IMR-90 (cell line): Measurements from ENCODE around the gene MX1. TPM values are rescaled to one million over a fixed set of nuclear protein-coding genes. Genes with fewer than 3 reads are reported as not detected.

Experiments used
- ATAC-seq: fragments of 200-7000 bp; cut with Tn5 transposase; 2 replicates; pipeline ENCODE4 v1.9.1; 2020; ENCODE audit warnings: low read depth, mild to moderate bottlenecking, moderate library complexity
- BruUV-seq: library from RNA; stranded (reverse); fragments of 400-500 nt; replicated peaks from 2 replicates; lab custom pipeline; 2021; lab: Mats Ljungman, UMichigan
- CTCF ChIA-PET: fragments of 300-600 bp; formaldehyde crosslinking; extraction: SDS; loops from one replicate; lab custom pipeline; 2021; ENCODE audit warnings: antibody characterized with exemption; lab: Yijun Ruan, JAX
- POLR2A ChIA-PET: fragments of 300-600 bp; sonication (Branson Sonifier 250); formaldehyde crosslinking; loops from one replicate; lab custom pipeline; 2022; ENCODE audit warnings: antibody characterized with exemption; ENCODE audit not compliant: unreplicated experiment; lab: Charles Lee
- DNase-seq: peaks from one replicate; pipeline ENCODE4 v3.0.0; 2013
- H2AFZ ChIP-seq: replicated peaks from 2 replicates; pipeline ENCODE3; 2013; ENCODE audit warnings: low read length, mild to moderate bottlenecking; ENCODE audit not compliant: poor library complexity
- H2AK5ac ChIP-seq: 2 replicates; pipeline ENCODE4 v1.6.1; 2013; ENCODE audit warnings: low read depth, low read length, inconsistent platforms
- H2AK9ac ChIP-seq: replicated peaks from 2 replicates; pipeline ENCODE3; 2013; ENCODE audit warnings: mild to moderate bottlenecking, low read depth, low read length, moderate library complexity; ENCODE audit not compliant: poor library complexity
- H2BK120ac ChIP-seq: 2 replicates; pipeline ENCODE4 v1.6.1; 2013; ENCODE audit warnings: low read depth, low read length, inconsistent platforms
- H2BK15ac ChIP-seq: 3 replicates; pipeline ENCODE4 v1.6.1; 2013; ENCODE audit warnings: low read depth, low read length, inconsistent platforms
- H2BK20ac ChIP-seq: 2 replicates; pipeline ENCODE4 v1.6.1; 2013; ENCODE audit warnings: low read depth, mild to moderate bottlenecking, inconsistent platforms, low read length, moderate library complexity
- H2BK5ac ChIP-seq: 2 replicates; pipeline ENCODE4 v1.6.1; 2013; ENCODE audit warnings: mild to moderate bottlenecking, low read depth, low read length, inconsistent platforms; ENCODE audit not compliant: poor library complexity, severe bottlenecking
- H3K14ac ChIP-seq: replicated peaks from 2 replicates; pipeline ENCODE4 v1.6.1; 2013; ENCODE audit warnings: low read depth, low read length, inconsistent platforms
- H3K18ac ChIP-seq: 2 replicates; pipeline ENCODE4 v1.6.1; 2013; ENCODE audit warnings: low read depth, low read length, control low read depth
- H3K23ac ChIP-seq: 2 replicates; pipeline ENCODE4 v1.6.1; 2013; ENCODE audit warnings: low read depth, low read length, inconsistent platforms
- H3K27ac ChIP-seq: 2 replicates; pipeline ENCODE4 v1.5.1; 2013; ENCODE audit warnings: mild to moderate bottlenecking, control low read depth, low read length; ENCODE audit not compliant: insufficient read depth
- H3K27me3 ChIP-seq: 2 replicates; pipeline ENCODE4 v1.6.1; 2013; ENCODE audit warnings: low read length; ENCODE audit not compliant: control insufficient read depth, insufficient read depth
- H3K36me3 ChIP-seq: 2 replicates; pipeline ENCODE4 v1.6.1; 2013; ENCODE audit warnings: low read length, mixed read lengths; ENCODE audit not compliant: control insufficient read depth, insufficient read depth
- H3K4ac ChIP-seq: 2 replicates; pipeline ENCODE4 v1.6.1; 2013; ENCODE audit warnings: low read depth, low read length, inconsistent platforms
- H3K4me1 ChIP-seq: 2 replicates; pipeline ENCODE4 v1.6.1; 2013; ENCODE audit warnings: low read length, mixed read lengths; ENCODE audit not compliant: control insufficient read depth, insufficient read depth
- H3K4me2 ChIP-seq: 2 replicates; pipeline ENCODE4 v1.6.1; 2013; ENCODE audit warnings: low read depth, mild to moderate bottlenecking, control low read depth, low read length, moderate library complexity
- H3K4me3 ChIP-seq: 2 replicates; pipeline ENCODE4 v1.5.1; 2013; ENCODE audit warnings: low read depth, mild to moderate bottlenecking, control low read depth, low read length, moderate library complexity; ENCODE audit not compliant: insufficient read depth
- H3K56ac ChIP-seq: 2 replicates; pipeline ENCODE4 v1.6.1; 2013; ENCODE audit warnings: low read length, inconsistent platforms; ENCODE audit not compliant: insufficient read depth; ENCODE audit errors: extremely low read depth
- H3K79me1 ChIP-seq, 2 experiments: 2 replicates each; pipeline ENCODE4 v1.6.1; 2013; ENCODE audit warnings: low read length in 2 of 2, inconsistent platforms in 1 of 2, low read depth in 1 of 2
- H3K9ac ChIP-seq: 2 replicates; pipeline ENCODE4 v1.6.1; 2013; ENCODE audit warnings: low read depth, low read length, control low read depth
- H3K9me1 ChIP-seq: 2 replicates; pipeline ENCODE4 v1.6.1; 2013; ENCODE audit warnings: low read length, inconsistent platforms; ENCODE audit not compliant: insufficient read depth
- H3K9me3 ChIP-seq: 2 replicates; pipeline ENCODE4 v1.6.1; 2013; ENCODE audit warnings: low read length; ENCODE audit not compliant: control insufficient read depth, insufficient read depth
- H4K20me1 ChIP-seq: 2 replicates; pipeline ENCODE4 v1.6.1; 2013; ENCODE audit warnings: low read length, inconsistent platforms; ENCODE audit not compliant: insufficient read depth
- H4K5ac ChIP-seq: 2 replicates; pipeline ENCODE4 v1.6.1; 2013; ENCODE audit warnings: mild to moderate bottlenecking, low read depth, low read length, control low read depth
- H4K8ac ChIP-seq, 2 experiments: 2 replicates each; pipeline ENCODE4 v1.6.1; 2013; ENCODE audit warnings: low read depth in 2 of 2, low read length in 2 of 2, control low read depth in 1 of 2, inconsistent platforms in 1 of 2
- H4K91ac ChIP-seq: 2 replicates; pipeline ENCODE4 v1.6.1; 2013; ENCODE audit warnings: low read depth, low read length, inconsistent platforms; ENCODE audit not compliant: insufficient read depth
- BHLHE40 ChIP-seq: fragments of 150-350 bp; IDR thresholded peaks from 2 replicates; pipeline ENCODE4 v1.6.1; 2016; ENCODE audit warnings: mild to moderate bottlenecking, low read depth, low read length
- CEBPB ChIP-seq: IDR thresholded peaks from 2 replicates; pipeline ENCODE4 v1.6.1; 2012; ENCODE audit warnings: low read depth, low read length, improper control_type of control experiment
- FOS ChIP-seq: fragments of 150-350 bp; IDR thresholded peaks from 2 replicates; pipeline ENCODE4 v1.6.1; 2016; ENCODE audit warnings: low read depth, low read length
- MAZ ChIP-seq: IDR thresholded peaks from 2 replicates; pipeline ENCODE4 v1.6.1; 2012; ENCODE audit warnings: low read depth, mild to moderate bottlenecking, low read length, improper control_type of control experiment, moderate library complexity, borderline replicate concordance
- RCOR1 ChIP-seq: IDR thresholded peaks from 2 replicates; pipeline ENCODE4 v1.6.1; 2012; ENCODE audit warnings: mild to moderate bottlenecking, low read length, improper control_type of control experiment; ENCODE audit not compliant: insufficient replicate concordance
- WGBS, 2 experiments: methylation state at CpG; one replicate each; pipeline versions ENCODE4 v1.1.5 to v1.1.7; 2013; ENCODE audit warnings: missing lambda C conversion rate in 2 of 2; ENCODE audit not compliant: insufficient read length in 1 of 2; ENCODE audit errors: extremely low coverage in 2 of 2; 5-methylcytosine and 5-hydroxymethylcytosine counted together
- dilution Hi-C: fragments of 300-500 bp; cut with HindIII; formaldehyde crosslinking; loops from one replicate; pipeline ENCODE4 v1.14.3; 2018; ENCODE audit warnings: low sequenced_read_pairs; ENCODE audit not compliant: unreplicated experiment
- in situ Hi-C: fragments of 300-500 bp; cut with MboI; formaldehyde crosslinking; loops from 3 replicates; pipeline ENCODE4 v1.14.3; 2019; ENCODE audit warnings: low sequenced_read_pairs, inconsistent platforms, mixed read lengths
- intact Hi-C: fragments of 100-400 bp; cut with micrococcal nuclease; formaldehyde crosslinking; loops from 2 replicates; pipeline ENCODE4 v1.10.0; 2022
- polyA plus RNA-seq, 3 experiments: library from polyadenylated mRNA; depleted of rRNA; stranded (reverse); fragments of >200 nt; gene quantifications; 2 replicates each; pipeline ENCODE4 v1.2.3, GENCODE V29; 2012; ENCODE audit warnings: low replicate concordance in 1 of 3
- total RNA-seq: library from RNA; depleted of rRNA; stranded (reverse); fragments of >200 nt; gene quantifications from 2 replicates; pipeline ENCODE4 v1.2.3, GENCODE V29; 2012
- TF ChIP-seq, protein P1 (sequence below): conservative IDR thresholded peaks from 2 replicates; pipeline ENCODE4 v1.5.1; 2012; ENCODE audit warnings: mild to moderate bottlenecking, low read depth, low read length, improper control_type of control experiment

MX1 gene
- total and polyA plus RNA-seq, 2 of the 4 experiments (the other 2 are of a cell fraction), result 1.0 to 2.5 TPM

DNA sequence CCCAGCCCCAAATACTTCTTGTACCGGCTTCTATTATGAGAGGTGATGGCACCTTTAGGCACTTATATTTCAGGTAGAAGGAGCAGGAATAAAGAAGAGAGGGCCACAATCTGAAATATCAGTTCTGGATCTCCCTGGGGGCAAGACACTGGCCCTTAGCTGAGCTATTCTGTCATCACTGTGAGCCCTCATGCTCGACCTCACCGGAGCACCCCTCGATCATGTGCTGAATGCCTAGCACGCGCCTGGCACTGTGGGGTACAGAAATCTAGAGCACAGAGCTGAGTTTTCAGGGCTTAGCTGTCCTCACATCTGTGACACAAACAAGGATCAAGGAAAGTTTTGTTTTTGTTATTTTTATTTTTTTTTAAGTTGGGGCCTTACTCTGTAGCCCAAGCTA is 7.6 kb upstream of the MX1 start:
- no peak for TF ChIP-seq RCOR1
- TF ChIP-seq FOS, result no peak
- no peak for TF ChIP-seq CEBPB
- TF ChIP-seq BHLHE40, result no peak
- no peak for TF ChIP-seq MAZ
- TF ChIP-seq, protein P1, sequence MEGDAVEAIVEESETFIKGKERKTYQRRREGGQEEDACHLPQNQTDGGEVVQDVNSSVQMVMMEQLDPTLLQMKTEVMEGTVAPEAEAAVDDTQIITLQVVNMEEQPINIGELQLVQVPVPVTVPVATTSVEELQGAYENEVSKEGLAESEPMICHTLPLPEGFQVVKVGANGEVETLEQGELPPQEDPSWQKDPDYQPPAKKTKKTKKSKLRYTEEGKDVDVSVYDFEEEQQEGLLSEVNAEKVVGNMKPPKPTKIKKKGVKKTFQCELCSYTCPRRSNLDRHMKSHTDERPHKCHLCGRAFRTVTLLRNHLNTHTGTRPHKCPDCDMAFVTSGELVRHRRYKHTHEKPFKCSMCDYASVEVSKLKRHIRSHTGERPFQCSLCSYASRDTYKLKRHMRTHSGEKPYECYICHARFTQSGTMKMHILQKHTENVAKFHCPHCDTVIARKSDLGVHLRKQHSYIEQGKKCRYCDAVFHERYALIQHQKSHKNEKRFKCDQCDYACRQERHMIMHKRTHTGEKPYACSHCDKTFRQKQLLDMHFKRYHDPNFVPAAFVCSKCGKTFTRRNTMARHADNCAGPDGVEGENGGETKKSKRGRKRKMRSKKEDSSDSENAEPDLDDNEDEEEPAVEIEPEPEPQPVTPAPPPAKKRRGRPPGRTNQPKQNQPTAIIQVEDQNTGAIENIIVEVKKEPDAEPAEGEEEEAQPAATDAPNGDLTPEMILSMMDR, result no peak
- CTCF ChIA-PET, result no interaction called here
- Histone ChIP-seq H3K4me1 (no peaks in the 10 kb centered on the region), H2BK5ac (no peak overlapping the region), H3K56ac (no peak overlapping the region), H2BK20ac (no peak overlapping the region), H3K18ac (no peak overlapping the region), H3K4ac (no peak overlapping the region), H3K23ac (no peak overlapping the region), H4K8ac (no peak overlapping the region), H2AK5ac (no peak overlapping the region), H3K27me3 (no peaks in the 10 kb centered on the region), H4K5ac (no peak overlapping the region), H2AFZ (no peak overlapping the region), H3K9me1 (peaks cover 3% of the 10 kb centered on the region; the same call in 1 of the 2 replicates), H3K9ac (no peak overlapping the region), H3K4me3 (no peak overlapping the region), H4K20me1 (no peaks in the 10 kb centered on the region), H3K14ac (no peak overlapping the region), H2AK9ac (no peak overlapping the region), H3K4me2 (no peak overlapping the region), H2BK120ac (no peak overlapping the region), H3K9me3 (no peaks in the 10 kb centered on the region), H3K27ac (no peak overlapping the region), H3K79me1 (no peaks in the 10 kb centered on the region), H3K36me3 (no peaks in the 10 kb centered on the region), H4K91ac (no peak overlapping the region), H2BK15ac (no peak overlapping the region)
- no CpG with 5 or more reads among the region's 6 CpGs for WGBS, 2 experiments
- dilution Hi-C loops (no loop called here), intact Hi-C loops (no loop called here), in situ Hi-C loops (no loop called here)
- BruUV-seq, result no TSS peak
- no peak for ATAC-seq
- POLR2A ChIA-PET, result no interaction called here
- DNase-seq, result no peak
